ENCODE results near the gene C4orf50. TPM values are rescaled to one million over a fixed set of nuclear protein-coding genes. Genes with fewer than 3 reads are reported as not detected.

The C4orf50 gene
- total and polyA plus RNA-seq, 4 experiments from 2014 or later, result 0.02 to 0.26 (median 0.25) TPM; not detected in 1

DNA sequence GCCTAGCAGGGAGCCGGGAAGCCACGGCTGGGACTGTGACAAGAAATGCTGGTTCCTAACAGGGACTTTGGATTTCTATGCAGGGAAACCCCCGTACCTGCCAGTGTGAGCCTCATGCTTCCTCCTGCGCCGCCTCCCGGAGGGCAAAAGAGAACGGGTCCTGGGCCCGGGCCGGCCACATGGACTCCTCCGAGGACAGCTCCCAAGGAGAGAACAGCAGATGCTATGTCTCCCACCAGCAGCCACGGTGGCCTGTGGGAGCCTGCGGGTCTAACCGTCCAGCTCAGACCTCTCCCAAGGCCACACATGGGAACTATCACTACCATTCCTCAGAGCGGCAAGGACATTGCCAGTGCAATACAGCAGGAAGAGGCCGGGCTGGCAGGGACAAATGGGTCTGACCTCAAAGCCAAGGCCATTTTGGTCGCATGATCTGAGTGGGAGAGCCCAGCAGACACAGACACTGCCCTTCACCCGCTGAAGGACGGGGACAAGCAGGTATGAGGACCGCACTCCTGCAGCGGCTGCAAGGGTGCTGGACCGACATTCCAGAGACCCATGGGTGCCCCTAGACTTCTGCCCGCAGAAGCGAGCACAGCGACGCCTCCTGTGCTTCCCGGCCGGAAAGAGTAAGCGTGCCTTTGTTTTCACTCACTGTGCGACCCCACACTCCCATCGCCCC is 4.5 kb upstream of the C4orf50 start:
- H3K27me3 ChIP-seq (ENCODE audit: insufficient read depth, low read length), result no peaks in the 10 kb centered on the region
- no peaks in the 10 kb centered on the region for H3K9me3 ChIP-seq (ENCODE audit: control insufficient read depth in 1 of 2, low read length in 2 of 2)
- H3K36me3 Mint-ChIP-seq, result no peaks in the 10 kb centered on the region
- peaks cover 0 to 1% (median under 1%) of the 10 kb centered on the region in 4 donors for H3K4me1 Mint-ChIP-seq
- H3K4me3 ChIP-seq (ENCODE audit: low read length in 2 of 2), result no peak overlapping the region
- H3K4me1 ChIP-seq (ENCODE audit: insufficient read depth, low read length), result no peaks in the 10 kb centered on the region
- H3K27me3 Mint-ChIP-seq, result peaks cover 0 to 3% of the 10 kb centered on the region in 2 donors
- H3K36me3 ChIP-seq (ENCODE audit: insufficient read depth, low read length), result no peaks in the 10 kb centered on the region
- H3K27ac Mint-ChIP-seq, result no peak overlapping the region
- no peak overlapping the region for H3K27ac ChIP-seq (ENCODE audit: low read depth, low read length)
- H3K4me3 Mint-ChIP-seq, result no peak overlapping the region
- POLR2A ChIA-PET (ENCODE audit: partially characterized antibody), result no interaction called here
- CTCF ChIA-PET (ENCODE audit: partially characterized antibody), result no interaction called here
- peaks cover 0 to 1% (median 0%) of the 10 kb centered on the region in 8 donors for H3K9me3 Mint-ChIP-seq
- intact Hi-C loops (cut with micrococcal nuclease), result no loop called here
- DNase-seq, result no peak

DNA sequence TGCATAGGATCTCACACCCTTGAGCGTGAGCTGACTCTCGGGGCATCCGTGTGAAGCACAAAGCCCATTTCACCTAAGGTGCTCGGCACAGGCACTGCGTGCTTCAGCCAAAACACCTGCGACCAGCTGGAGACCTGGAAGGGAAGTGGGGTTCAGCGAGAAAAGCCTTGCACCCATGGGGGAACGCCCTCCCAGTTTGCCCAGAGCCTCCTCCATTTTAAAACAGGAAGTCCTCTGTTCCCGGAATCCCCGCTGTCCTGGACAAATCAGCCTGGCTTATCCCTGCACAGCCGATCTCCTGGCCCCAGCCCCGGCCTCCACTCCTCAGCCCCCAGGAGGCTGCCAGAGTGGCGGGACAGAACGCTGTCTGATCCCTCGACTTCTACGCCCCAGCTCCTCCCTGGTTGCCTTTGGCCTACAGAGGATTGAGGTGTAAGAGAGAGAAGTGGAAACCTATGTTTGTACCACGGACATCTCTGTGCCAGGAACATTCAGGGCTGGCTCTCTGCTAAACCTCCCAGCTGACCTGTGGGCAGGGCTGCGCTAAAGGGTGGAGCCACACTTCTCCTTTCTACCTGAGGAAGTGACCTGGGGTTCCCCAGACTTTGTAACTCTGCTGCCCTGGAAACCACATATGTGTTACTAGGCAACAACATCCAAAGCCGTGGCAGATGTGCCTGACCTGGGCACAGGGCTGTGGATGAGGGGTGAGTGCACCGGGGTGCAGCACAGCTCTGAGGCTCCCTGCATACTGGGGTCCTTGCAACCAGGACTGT is 3.8 kb upstream of the C4orf50 start:
- no peaks in the 10 kb centered on the region for H3K9me3 ChIP-seq (ENCODE audit: control insufficient read depth in 1 of 2, low read length in 2 of 2)
- H3K27me3 ChIP-seq (ENCODE audit: insufficient read depth, low read length), result no peaks in the 10 kb centered on the region
- H3K36me3 Mint-ChIP-seq, result no peaks in the 10 kb centered on the region
- no peak overlapping the region for H3K27ac Mint-ChIP-seq
- H3K27me3 Mint-ChIP-seq, result peaks cover 0 to 3% of the 10 kb centered on the region in 2 donors
- no peak overlapping the region for H3K4me3 Mint-ChIP-seq
- H3K9me3 Mint-ChIP-seq, result peaks cover 0 to 1% (median 0%) of the 10 kb centered on the region in 8 donors
- H3K27ac ChIP-seq (ENCODE audit: low read depth, low read length), result no peak overlapping the region
- ChIA-PET CTCF (ENCODE audit: partially characterized antibody) (interaction anchor here (2.5 kb wide), 2 partner anchors 10 to 24 kb away, joined by 6 to 7 read pairs; no protein-coding TSS in a partner anchor), POLR2A (ENCODE audit: partially characterized antibody) (no interaction called here)
- H3K36me3 ChIP-seq (ENCODE audit: insufficient read depth, low read length), result no peaks in the 10 kb centered on the region
- DNase-seq, result no peak
- intact Hi-C loops (cut with micrococcal nuclease), result no loop called here
- H3K4me1 Mint-ChIP-seq, result peaks cover 0 to 1% (median under 1%) of the 10 kb centered on the region in 4 donors
- no peak overlapping the region for H3K4me3 ChIP-seq (ENCODE audit: low read length in 2 of 2)
- no peaks in the 10 kb centered on the region for H3K4me1 ChIP-seq (ENCODE audit: insufficient read depth, low read length)

DNA sequence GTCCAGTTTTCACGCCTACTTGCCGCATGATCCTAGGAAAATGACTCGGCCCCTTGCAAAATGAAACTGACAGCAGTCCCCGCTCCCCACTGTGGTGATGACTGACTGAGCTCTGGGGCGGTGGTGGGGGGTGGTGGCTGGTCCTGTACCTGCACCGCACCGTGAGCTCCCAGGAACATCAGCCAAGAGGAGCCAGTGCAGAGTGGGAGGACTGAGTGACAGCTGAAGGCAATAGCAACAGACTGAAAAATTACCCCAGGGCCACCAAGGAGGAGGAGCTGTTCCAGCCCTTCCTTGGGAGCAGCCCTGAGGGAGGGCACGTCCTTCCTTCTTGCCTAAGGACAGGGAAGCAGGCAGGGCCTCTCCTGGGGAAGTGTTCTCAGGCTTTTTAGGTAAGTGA is 2.4 kb upstream of the C4orf50 start:
- Histone ChIP-seq H3K4me1 (ENCODE audit: insufficient read depth, low read length) (no peaks in the 10 kb centered on the region), H3K4me3 (ENCODE audit: low read length in 2 of 2) (no peak overlapping the region), H3K36me3 (ENCODE audit: insufficient read depth, low read length) (no peaks in the 10 kb centered on the region), H3K9me3 (ENCODE audit: control insufficient read depth in 1 of 2, low read length in 2 of 2) (no peaks in the 10 kb centered on the region), H3K27me3 (ENCODE audit: insufficient read depth, low read length) (no peaks in the 10 kb centered on the region), H3K27ac (ENCODE audit: low read depth, low read length) (no peak overlapping the region)
- ChIA-PET POLR2A (ENCODE audit: partially characterized antibody) (no interaction called here), CTCF (ENCODE audit: partially characterized antibody) (interaction anchor here (1.0 to 2.5 kb wide), 4 partner anchors 9 to 23 kb away, joined by 3 to 7 read pairs (median 5); no protein-coding TSS in a partner anchor)
- intact Hi-C loops (cut with micrococcal nuclease), result no loop called here
- Mint-ChIP-seq H3K27me3 (peaks cover 0 to 3% of the 10 kb centered on the region in 2 donors), H3K36me3 (no peaks in the 10 kb centered on the region), H3K9me3 (peaks cover 0 to 1% (median 0%) of the 10 kb centered on the region in 8 donors), H3K27ac (no peak overlapping the region), H3K4me1 (peaks cover 0 to 1% (median under 1%) of the 10 kb centered on the region in 4 donors), H3K4me3 (no peak overlapping the region)
- no peak for DNase-seq

DNA sequence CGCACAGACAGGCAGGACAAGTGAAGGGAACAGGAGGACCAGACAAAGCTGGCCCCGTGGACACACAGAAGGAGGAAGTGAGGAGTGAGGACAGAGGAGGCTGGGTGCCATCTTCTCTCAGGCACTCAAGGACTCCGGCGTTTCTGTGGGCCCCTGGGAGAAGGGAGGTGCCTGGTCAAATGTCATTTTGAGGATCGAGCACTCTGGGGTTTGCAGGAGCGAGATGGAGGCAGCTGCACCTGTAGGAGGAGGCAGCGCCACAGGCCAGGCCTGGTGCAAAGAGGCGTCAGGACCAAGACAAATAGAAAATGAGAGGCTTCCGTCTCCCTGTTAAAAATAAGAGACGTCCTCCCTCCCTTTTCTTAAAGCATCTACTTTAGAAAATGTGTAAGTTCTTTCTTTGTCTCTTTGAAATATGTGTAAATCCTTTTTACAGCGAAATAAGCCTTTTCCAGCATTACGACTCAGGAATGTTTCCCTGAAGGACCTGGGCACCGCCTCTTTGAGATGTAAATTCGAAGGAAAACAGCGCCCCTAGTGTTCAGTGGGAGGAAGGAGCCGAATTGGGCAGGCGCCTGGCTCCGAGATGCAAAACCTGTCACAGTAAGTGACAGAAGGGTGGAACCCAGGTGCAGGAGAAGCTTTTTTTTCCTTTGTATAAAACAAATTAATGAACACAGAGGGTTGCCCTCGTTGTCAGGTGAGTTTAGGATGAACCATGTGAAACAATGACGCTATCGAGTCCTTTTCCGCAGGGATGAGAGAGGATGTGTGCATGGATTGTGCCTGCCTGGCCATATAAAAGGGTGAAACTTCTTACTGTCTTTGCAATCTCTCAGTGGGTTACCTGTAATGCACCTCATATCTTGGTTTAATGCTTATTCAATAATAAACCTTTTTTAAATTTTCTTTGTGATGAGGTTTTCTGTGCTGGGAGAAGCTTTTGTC is 1.4 kb upstream of the C4orf50 start:
- H3K27ac Mint-ChIP-seq, result no peak overlapping the region
- no peaks in the 10 kb centered on the region for H3K36me3 Mint-ChIP-seq
- CTCF ChIA-PET (ENCODE audit: partially characterized antibody), result interaction anchor here (1.0 to 2.5 kb wide), 5 partner anchors 8 to 22 kb away, joined by 3 to 7 read pairs (median 4); no protein-coding TSS in a partner anchor
- H3K36me3 ChIP-seq (ENCODE audit: insufficient read depth, low read length), result no peaks in the 10 kb centered on the region
- H3K9me3 ChIP-seq (ENCODE audit: control insufficient read depth in 1 of 2, low read length in 2 of 2), result no peaks in the 10 kb centered on the region
- no peak overlapping the region for H3K4me3 Mint-ChIP-seq
- H3K9me3 Mint-ChIP-seq, result peaks cover 0 to 1% (median 0%) of the 10 kb centered on the region in 8 donors
- DNase-seq, result peak in 3 of 5 donors; percentile 10 to 16 (median 12)
- POLR2A ChIA-PET (ENCODE audit: partially characterized antibody), result no interaction called here
- H3K27me3 Mint-ChIP-seq, result peaks cover 0 to 3% of the 10 kb centered on the region in 2 donors
- no peaks in the 10 kb centered on the region for H3K27me3 ChIP-seq (ENCODE audit: insufficient read depth, low read length)
- H3K27ac ChIP-seq (ENCODE audit: low read depth, low read length), result no peak overlapping the region
- intact Hi-C loops (cut with micrococcal nuclease), result no loop called here
- no peaks in the 10 kb centered on the region for H3K4me1 ChIP-seq (ENCODE audit: insufficient read depth, low read length)
- H3K4me1 Mint-ChIP-seq, result peaks cover 0 to 1% (median under 1%) of the 10 kb centered on the region in 4 donors
- no peak overlapping the region for H3K4me3 ChIP-seq (ENCODE audit: low read length in 2 of 2)

DNA sequence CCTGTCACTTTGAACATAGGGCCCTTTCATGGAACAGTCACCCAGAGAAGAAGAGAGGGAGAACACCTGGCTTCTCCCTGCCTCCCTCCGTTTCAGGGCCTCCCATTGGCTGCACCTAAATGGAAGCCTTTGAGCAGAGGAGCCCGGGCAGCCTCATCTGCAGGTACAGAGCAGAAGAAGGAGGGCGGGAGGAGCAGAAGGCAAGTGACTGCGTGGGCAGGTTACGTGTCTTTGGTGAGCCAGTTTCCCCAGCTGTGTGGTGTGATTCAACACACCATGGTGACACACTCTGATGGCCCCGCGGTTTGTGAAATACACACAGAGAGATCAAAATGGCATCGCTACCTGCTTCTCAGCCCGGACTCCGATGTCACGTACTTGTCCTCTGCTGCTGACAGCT is 431 bp downstream of the C4orf50 start:
- Mint-ChIP-seq H3K4me1 (peaks cover 0 to 1% (median under 1%) of the 10 kb centered on the region in 4 donors), H3K36me3 (no peaks in the 10 kb centered on the region), H3K27ac (no peak overlapping the region), H3K9me3 (peaks cover 0 to 1% (median 0%) of the 10 kb centered on the region in 8 donors), H3K27me3 (peaks cover 0 to 3% of the 10 kb centered on the region in 2 donors), H3K4me3 (no peak overlapping the region)
- Histone ChIP-seq H3K27me3 (ENCODE audit: insufficient read depth, low read length) (no peaks in the 10 kb centered on the region), H3K4me1 (ENCODE audit: insufficient read depth, low read length) (no peaks in the 10 kb centered on the region), H3K27ac (ENCODE audit: low read depth, low read length) (no peak overlapping the region), H3K9me3 (ENCODE audit: control insufficient read depth in 1 of 2, low read length in 2 of 2) (no peaks in the 10 kb centered on the region), H3K4me3 (ENCODE audit: low read length in 2 of 2) (no peak overlapping the region), H3K36me3 (ENCODE audit: insufficient read depth, low read length) (no peaks in the 10 kb centered on the region)
- CTCF ChIA-PET (ENCODE audit: partially characterized antibody), result no interaction called here
- POLR2A ChIA-PET (ENCODE audit: partially characterized antibody), result no interaction called here
- intact Hi-C loops (cut with micrococcal nuclease), result no loop called here
- no peak for DNase-seq

DNA sequence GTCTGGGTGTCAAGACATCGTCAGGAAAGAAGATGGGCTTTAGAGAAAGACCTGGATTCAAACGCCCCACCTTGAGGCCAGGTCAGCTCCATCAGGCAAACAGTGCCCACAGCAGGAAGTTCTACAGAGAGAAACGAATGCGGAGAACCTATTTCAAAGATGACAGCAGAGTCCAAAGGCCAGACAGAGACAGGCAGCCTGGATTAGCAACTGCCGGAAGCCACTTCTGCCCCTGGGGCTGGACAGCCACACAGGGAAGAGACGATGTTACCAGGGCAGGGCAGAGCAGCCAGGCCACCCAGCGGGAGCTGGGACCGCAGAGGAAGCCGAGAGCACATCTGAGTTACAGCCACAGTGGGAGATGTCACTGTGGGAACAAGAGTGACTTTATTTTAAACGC is 1.2 kb downstream of the C4orf50 start:
- ChIA-PET CTCF (ENCODE audit: partially characterized antibody) (no interaction called here), POLR2A (ENCODE audit: partially characterized antibody) (no interaction called here)
- Histone ChIP-seq H3K4me1 (ENCODE audit: insufficient read depth, low read length) (no peaks in the 10 kb centered on the region), H3K36me3 (ENCODE audit: insufficient read depth, low read length) (no peaks in the 10 kb centered on the region), H3K27me3 (ENCODE audit: insufficient read depth, low read length) (no peaks in the 10 kb centered on the region), H3K27ac (ENCODE audit: low read depth, low read length) (no peak overlapping the region), H3K9me3 (ENCODE audit: control insufficient read depth in 1 of 2, low read length in 2 of 2) (no peaks in the 10 kb centered on the region), H3K4me3 (ENCODE audit: low read length in 2 of 2) (no peak overlapping the region)
- intact Hi-C loops (cut with micrococcal nuclease), result no loop called here
- H3K27ac Mint-ChIP-seq, result no peak overlapping the region
- peaks cover 0 to 1% (median under 1%) of the 10 kb centered on the region in 4 donors for H3K4me1 Mint-ChIP-seq
- no peak overlapping the region for H3K4me3 Mint-ChIP-seq
- H3K36me3 Mint-ChIP-seq, result no peaks in the 10 kb centered on the region
- H3K9me3 Mint-ChIP-seq, result peaks cover 0 to 1% (median 0%) of the 10 kb centered on the region in 8 donors
- peaks cover 0 to 3% of the 10 kb centered on the region in 2 donors for H3K27me3 Mint-ChIP-seq
- no peak for DNase-seq
